AG09319 (cell line): ENCODE results near the gene POLG.

Experiments used
- DNase-seq: peaks from one replicate; pipeline ENCODE4 v3.0.0-alpha.2; 2010; ENCODE audit warnings: low read depth; ENCODE audit errors: extremely low read depth
- CTCF ChIP-seq: IDR thresholded peaks from 2 replicates; pipeline ENCODE4 v1.5.1; 2011; ENCODE audit warnings: low read depth, mild to moderate bottlenecking, inconsistent platforms, low read length, moderate library complexity

The POLG gene

GRCh38 chr15:89319678-89320077 lies 14.9 kb downstream of the POLG start:
- no peak for TF ChIP-seq CTCF
- no peak for DNase-seq

GRCh38 chr15:89317186-89317720 lies 17.4 kb downstream of the POLG start:
- no peak for DNase-seq
- no peak for TF ChIP-seq CTCF

- TF ChIP-seq CTCF, result no peak
- DNase-seq, result no peak
These were observed 18.1 kb downstream of the POLG start for GRCh38 chr15:89316504-89316903.

GRCh38 chr15:89315375-89315929 lies 19.2 kb downstream of the POLG start:
- TF ChIP-seq CTCF, result no peak
- DNase-seq, result no peak

GRCh38 chr15:89309993-89310392 lies 24.6 kb downstream of the POLG start:
- no peak for TF ChIP-seq CTCF
- no peak for DNase-seq

GRCh38 chr15:89308236-89308635 lies 26.4 kb downstream of the POLG start:
- TF ChIP-seq CTCF, result no peak
- DNase-seq, result no peak

GRCh38 chr15:89307791-89308190 lies 26.8 kb downstream of the POLG start:
- no peak for TF ChIP-seq CTCF
- peak; percentile 20 for DNase-seq
